Heart left ventricle (tissue), 16 donors: Measurements from ENCODE around the gene SASH3. TPM values are rescaled to one million over a fixed set of nuclear protein-coding genes. Genes with fewer than 3 reads are reported as not detected.

ENCODE experiments used
- ATAC-seq, 4 donors: fragments of 200-7000 bp; cut with Tn5 transposase; one replicate each; pipeline ENCODE4 v1.9.1; 2020 to 2022; ENCODE audit warnings: moderate library complexity in 4 of 4, mild to moderate bottlenecking in 3 of 4, moderate number of reproducible peaks in 1 of 4
- DNase-seq, 5 donors: peaks; one replicate each; pipeline ENCODE4 v3.0.0-alpha.2; 2020
- H3K27ac ChIP-seq, 12 donors: fragments of 200-600 bp; sonication (generic) in 4 of 12; one replicate each; pipeline versions ENCODE4 v1.5.0 to v1.8.0; 2016 to 2022; ENCODE audit warnings: mild to moderate bottlenecking in 2 of 12
- H3K27me3 ChIP-seq, 9 donors: fragments of 200-600 bp; sonication (generic) in 2 of 9; one replicate each; pipeline versions ENCODE4 v1.5.1 to v1.8.0; 2016 to 2022; ENCODE audit warnings: mild to moderate bottlenecking in 3 of 9
- H3K36me3 ChIP-seq, 9 donors: fragments of 200-600 bp; sonication (generic) in 2 of 9; one replicate each; pipeline versions ENCODE4 v1.5.0 to v1.8.0; 2018 to 2022; ENCODE audit warnings: mild to moderate bottlenecking in 2 of 9
- H3K4me1 ChIP-seq, 12 donors: fragments of 200-600 bp; sonication (generic) in 4 of 12; one replicate each; pipeline versions ENCODE4 v1.5.0 to v1.8.0; 2016 to 2022; ENCODE audit warnings: mild to moderate bottlenecking in 3 of 12
- H3K4me3 ChIP-seq, 12 donors: fragments of 200-600 bp; sonication (generic) in 4 of 12; one replicate each; pipeline versions ENCODE4 v1.5.0 to v1.8.0; 2017 to 2022; ENCODE audit warnings: mild to moderate bottlenecking in 9 of 12, moderate library complexity in 4 of 12
- H3K9me3 ChIP-seq, 12 donors: fragments of 200-600 bp; sonication (generic) in 4 of 12; one replicate each; pipeline versions ENCODE4 v1.5.0 to v1.8.0; 2016 to 2022; ENCODE audit warnings: mild to moderate bottlenecking in 1 of 12
- CTCF ChIP-seq, 12 donors: fragments of 200-600 bp; sonication (generic) in 4 of 12; IDR thresholded peaks; one replicate each; pipeline versions ENCODE4 v1.5.0 to v1.8.0; 2018 to 2022; ENCODE audit warnings: antibody characterized with exemption in 12 of 12, mild to moderate bottlenecking in 5 of 12
- POLR2A ChIP-seq, 2 donors: fragments of 450-650 bp; IDR thresholded peaks; one replicate each; pipeline ENCODE4 v1.6.1; 2017; ENCODE audit warnings: antibody characterized with exemption in 2 of 2, mild to moderate bottlenecking in 2 of 2, moderate library complexity in 2 of 2
- WGBS, 4 donors: extraction: QIAGEN DNeasy Blood & Tissue Kit in 2 of 4; methylation state at CpG; one replicate each; pipeline versions ENCODE4 v1.1.5 to v1.1.7; 2013 to 2018; 5-methylcytosine and 5-hydroxymethylcytosine counted together
- intact Hi-C, 10 donors: fragments of 100-400 bp; cut with DNase I; formaldehyde crosslinking; loops; one replicate each; pipeline versions ENCODE4 v1.11.1 to v1.14.2; 2022
- polyA plus RNA-seq, 2 donors: library from polyadenylated mRNA; stranded (reverse); fragments of 200-250 nt; gene quantifications; one replicate each; pipeline ENCODE4 v1.2.3, GENCODE V29; 2013
- total RNA-seq, 9 donors: library from RNA; depleted of rRNA in 2 of 9; stranded (reverse); fragments of >200 nt in 2 of 9; fragmentation: NEBNext Ultra II Directional in 3 of 9; extraction: Animal tissue kit (Norgen Biotek cat#: 25700) in 3 of 9; gene quantifications; one replicate each; pipeline versions ENCODE4 v1.1.0 to v1.2.4, GENCODE V29; 2016 to 2023
- donor health status: ischemic (EF 13 %, LVEDD 7.1; RV severe dilation, severe dysfunction).
- donor health status: healthy with polysubstance abuse.
- donor health status: DM: no; HTN: yes; CAD: no.
- donor health status: DM: no; HTN: no; CAD: no.
- donor health status: ischemic (EF 25% LVEDD 6.9; RV normal size, moderate dysfunction).
- donor health status: ischemic (EF 25% LVEDD 5.7; RV mildly dilated, moderate dysfunction).
- donor health status: healthy.
- donor health status: DM: yes; HTN: yes; CAD: no.
- donor health status: ischemic (EF 35%, LVEDD 5.7; RV mildly dilated, moderate dysfunction).
- donor health status: nonischemic (EF 11% LVEDD 7.7; RV severe dilation, severe dysfunction).
- donor health status: DM: yes; HTN: yes; CAD: no.
- donor health status: PGD.
- donor health status: ischemic (EF 29% LVEDD 5.4; RV normal size, mild dysfunction).
- donor health status: nonischemic (EF 23%, LVEDD 6.1; RV moderate dilation, normal function).

Gene SASH3
- total and polyA plus RNA-seq, 11 donors = 0.61 to 27.8 (median 1.6) TPM

- H3K27me3 ChIP-seq = peaks cover 0 to 10% (median 0%) of the 10 kb centered on the region in 9 donors
- peaks cover 0 to 13% (median 3%) of the 10 kb centered on the region in 12 donors for H3K4me1 ChIP-seq
- DNase-seq (no peak), ATAC-seq (no peak)
- intact Hi-C loops = loop anchor here in 1 of 10 donors (10.0 kb wide), 1 partner anchor 62 kb away; the partner anchor contains the start of gene UTP14A
- peak overlapping the region; percentile 59 to 85 (median 70) for H3K4me3 ChIP-seq
- peaks cover 0 to 3% (median 0%) of the 10 kb centered on the region in 9 donors for H3K36me3 ChIP-seq
- peak overlapping the region; percentile 49 to 83 (median 74) for H3K27ac ChIP-seq
- H3K9me3 ChIP-seq = no peaks in the 10 kb centered on the region
- TF ChIP-seq CTCF (IDR thresholded peaks at IDR 0.05) (no peak), POLR2A (IDR thresholded peaks at IDR 0.05) (no peak)
- 0 to 56% (median 18%) methylated on average over 9 to 23 of the region's 23 CpGs for WGBS, 4 donors
Observed at GRCh38 chrX:129843209-129843458, 63.4 kb downstream of the SASH3 start.

GRCh38 chrX:129843459-129844306 is 63.9 kb downstream of the SASH3 start, which contains the start of gene ZDHHC9:
TSS of gene ZDHHC9 (minus strand) at chrX:129843886. CDS start at chrX:129841945, 1,941 bp downstream.
- Histone ChIP-seq H3K4me1 (peaks cover 0 to 13% (median 3%) of the 10 kb centered on the region in 12 donors), H3K27me3 (peaks cover 0 to 10% (median 0%) of the 10 kb centered on the region in 9 donors), H3K4me3 (peak within 1 kb of the TSS; percentile 59 to 85 (median 70)), H3K27ac (peak within 1 kb of the TSS; percentile 49 to 83 (median 74)), H3K36me3 (peaks cover 0 to 3% (median 0%) of the 10 kb centered on the region in 9 donors), H3K9me3 (no peaks in the 10 kb centered on the region)
- DNase-seq (peak; percentile 88 to 92 (median 89)), ATAC-seq (peak; percentile 92 to 99 (median 96))
- TF ChIP-seq CTCF (IDR thresholded peaks at IDR 0.05) = peak in 2 of 12 donors; percentile 16 to 31
- peak in 1 of 2 donors; percentile 47 for TF ChIP-seq POLR2A (IDR thresholded peaks at IDR 0.05)
- WGBS, 4 donors = 0 to 47% (median 16%) methylated on average over 34 to 72 of the region's 72 CpGs
- intact Hi-C loops = loop anchor here in 1 of 10 donors (10.0 kb wide), 1 partner anchor 61 kb away; the partner anchor contains the start of gene UTP14A

Other genes starting within 250 kb of the SASH3 start
- 10 to 100 TPM in 6 of 9 donors, 1 to 10 TPM in 3; 7.7 to 13.7 (median 10.2) TPM for gene OCRL, start 239.7 kb upstream of the SASH3 start, total RNA-seq
- gene OCRL, start 239.7 kb upstream of the SASH3 start, polyA plus RNA-seq = 10 to 100 TPM in 1 of 2 donors, 1 to 10 TPM in 1; 6.4 to 12.9 TPM
- 10 to 100 TPM in 6 of 9 donors, 1 to 10 TPM in 3; 4.4 to 19.9 (median 12.7) TPM for gene APLN, start 125.0 kb upstream of the SASH3 start, total RNA-seq
- 1 to 10 TPM; 3.6 to 8.7 TPM for gene APLN, start 125.0 kb upstream of the SASH3 start, polyA plus RNA-seq
- gene XPNPEP2, start 41.0 kb upstream of the SASH3 start, total RNA-seq = 1 to 10 TPM in 3 of 9 donors, under 1 TPM in 6; 0.19 to 2.1 (median 0.56) TPM
- under 1 TPM; 0.19 to 0.55 TPM for gene XPNPEP2, start 41.0 kb upstream of the SASH3 start, polyA plus RNA-seq
- 10 to 100 TPM in 7 of 9 donors, 1 to 10 TPM in 2; 8.1 to 39.0 (median 13.2) TPM for gene ZDHHC9, start 63.9 kb downstream of the SASH3 start, total RNA-seq
- 10 to 100 TPM in 1 of 2 donors, 1 to 10 TPM in 1; 3.5 to 30.8 TPM for gene ZDHHC9, start 63.9 kb downstream of the SASH3 start, polyA plus RNA-seq
- 10 to 100 TPM in 3 of 9 donors, 1 to 10 TPM in 6; 7.3 to 10.6 (median 9.0) TPM for gene UTP14A, start 126.2 kb downstream of the SASH3 start, total RNA-seq
- 10 to 100 TPM in 1 of 2 donors, 1 to 10 TPM in 1; 5.6 to 14.0 TPM for gene UTP14A, start 126.2 kb downstream of the SASH3 start, polyA plus RNA-seq
- 10 to 100 TPM in 2 of 9 donors, 1 to 10 TPM in 7; 5.3 to 11.0 (median 9.0) TPM for gene BCORL1, start 202.7 kb downstream of the SASH3 start, total RNA-seq
- gene BCORL1, start 202.7 kb downstream of the SASH3 start, polyA plus RNA-seq = 1 to 10 TPM; 3.3 to 7.5 TPM